ENCODE data around the gene ULK4. TPM values are rescaled to one million over a fixed set of nuclear protein-coding genes. Genes with fewer than 3 reads are reported as not detected.
A peak's percentile ranks its signal among the peaks of the same experiment; 100 is the strongest.

Gene ULK4
- total and polyA plus RNA-seq, 2 of the 8 experiments (the other 6 are each of a cell fraction or from before 2014, with no cell fraction given), result 3.0 to 10.8 TPM

GRCh38 chr3:41364736-41365135 is 597.2 kb downstream of the ULK4 start:
- DNase-seq (ENCODE audit: low read depth in 1 of 2, low spot score in 2 of 2), result no peak

More at GRCh38 chr3:41364736-41365135, 597.2 kb downstream of the ULK4 start:
- Histone ChIP-seq H2AFZ (ENCODE audit: low read length) (no peak overlapping the region), H2BK15ac (ENCODE audit: low read length) (no peak overlapping the region), H2BK5ac (ENCODE audit: low read depth, low read length) (no peak overlapping the region; the same call in 1 of the 2 replicates), H3K4me2 (ENCODE audit: insufficient read depth in 1 of 2, low read depth in 2 of 2, low read length in 2 of 2) (peak overlapping the region in 1 of 2 experiments; percentile 6; a peak in 2 of 4 replicates), H3K4me1 (replicated peaks in 1 of 4; ENCODE audit: control insufficient read depth in 3 of 4, insufficient read depth in 4 of 4, low read length in 3 of 4) (peaks cover 0 to 29% (median 13%) of the 10 kb centered on the region in 4 experiments; a peak in 6 of 7 replicates), H3K9ac (replicated peaks in 1 of 4; ENCODE audit: extremely low read depth in 1 of 4, low read depth in 3 of 4, low read length in 3 of 4) (no peak overlapping the region), H4K5ac (ENCODE audit: insufficient read length, low read depth, low read length) (no peak overlapping the region), H3K36me3 (ENCODE audit: control insufficient read depth in 2 of 4, insufficient read depth in 4 of 4, low read length in 3 of 4) (no peaks in the 10 kb centered on the region), H3K79me1 (ENCODE audit: low read depth, low read length) (no peaks in the 10 kb centered on the region), H3K4ac (replicated peaks; ENCODE audit: insufficient read length, low read depth, low read length) (no peak overlapping the region), H3K23me2 (ENCODE audit: low read depth, low read length) (no peaks in the 10 kb centered on the region), H3K27ac (ENCODE audit: low read depth, low read length) (no peak overlapping the region), H3K79me2 (ENCODE audit: control insufficient read depth in 1 of 2, insufficient read depth in 2 of 2, low read length in 2 of 2) (no peaks in the 10 kb centered on the region), H4K91ac (replicated peaks; ENCODE audit: insufficient read length, low read length) (no peak overlapping the region), H3K18ac (ENCODE audit: extremely low read depth, low read length) (no peak overlapping the region; the same call in 1 of the 2 replicates), H3K23ac (ENCODE audit: insufficient read length) (no peak overlapping the region), H2BK120ac (replicated peaks; ENCODE audit: low read depth, low read length) (peak overlapping the region; percentile 76), H4K20me1 (replicated peaks in 1 of 2; ENCODE audit: control insufficient read depth in 1 of 2, insufficient read depth in 2 of 2, low read length in 2 of 2) (no peaks in the 10 kb centered on the region), H3K27me3 (replicated peaks in 1 of 4; ENCODE audit: control insufficient read depth in 3 of 4, extremely low read depth in 1 of 4, insufficient read depth in 3 of 4, low read length in 3 of 4) (no peaks in the 10 kb centered on the region), H3K14ac (ENCODE audit: insufficient read length) (no peak overlapping the region), H4K8ac (ENCODE audit: extremely low read depth, insufficient read depth, low read length) (no peak overlapping the region), H2BK20ac (ENCODE audit: low read length) (no peak overlapping the region), H3K9me3 (ENCODE audit: insufficient read depth in 2 of 2, low read depth in 1 of 2, low read length in 1 of 2) (no peaks in the 10 kb centered on the region), H2BK12ac (ENCODE audit: low read depth, low read length) (no peak overlapping the region), H3K56ac (replicated peaks; ENCODE audit: insufficient read length, low read depth, low read length) (no peak overlapping the region), H3K4me3 (ENCODE audit: extremely low read depth in 1 of 4, insufficient read depth in 2 of 4, low read depth in 3 of 4, low read length in 4 of 4) (peak overlapping the region in 1 of 4 experiments; percentile 29; a peak in 1 of 8 replicates), H2AK5ac (ENCODE audit: low read depth, low read length) (no peak overlapping the region)
- POLR2A ChIA-PET (ENCODE audit: partially characterized antibody), result no interaction called here
- 72% methylated on average over 2 of the region's 2 CpGs; no CpG with 5 or more reads in 1 of the 2 experiments for WGBS, 2 experiments (ENCODE audit: extremely low coverage in 1 of 2, insufficient coverage in 1 of 2, insufficient read length in 1 of 2, insufficient replicate concordance in 2 of 2, low coverage in 1 of 2, low lambda C conversion rate in 2 of 2, missing lambda C conversion rate in 1 of 2)
- CTCF ChIA-PET (ENCODE audit: partially characterized antibody), result no interaction called here
- FAIRE-seq, result no peak
- no peak for TF ChIP-seq TAF7 (optimal IDR thresholded peaks at IDR 0.05; ENCODE audit: borderline replicate concordance, low read depth, low read length)
- TF ChIP-seq RXRA (IDR thresholded peaks at IDR 0.05; ENCODE audit: insufficient read depth, low read depth, low read length), result no peak
- TF ChIP-seq HDAC2 (IDR thresholded peaks at IDR 0.05; ENCODE audit: borderline replicate concordance in 1 of 2, low read depth in 2 of 2, low read length in 2 of 2), result no peak
- no peak for TF ChIP-seq SP1 (IDR thresholded peaks at IDR 0.05; ENCODE audit: low read depth, low read length)
- peak in 1 of 2 experiments; percentile 7; a peak in 1 of 4 replicates for TF ChIP-seq RAD21 (IDR thresholded peaks at IDR 0.05 in 1 of 2, conservative IDR thresholded peaks at IDR 0.05 in 1 of 2; ENCODE audit: low read depth in 2 of 2, low read length in 2 of 2)
- TF ChIP-seq GTF2F1 (IDR thresholded peaks at IDR 0.05; ENCODE audit: borderline replicate concordance, low read depth, low read length), result no peak
- TF ChIP-seq ZNF274 (IDR thresholded peaks at IDR 0.05; ENCODE audit: borderline replicate concordance, extremely low read depth, low read length), result no peak
- no peak for TF ChIP-seq EP300 (IDR thresholded peaks at IDR 0.05; ENCODE audit: borderline replicate concordance in 1 of 2, low read depth in 2 of 2, low read length in 2 of 2)

Data from H1 (cell line).